GM10266 (cell line): ENCODE data around the gene MECP2.

Source experiments
- DNase-seq: peaks from one replicate; pipeline ENCODE4 v3.0.0; 2012; ENCODE audit errors: extremely low spot score
- TF ChIP-seq, protein P1 (sequence below): IDR thresholded peaks from 2 replicates; pipeline ENCODE4 v1.5.1; 2012; ENCODE audit warnings: mild to moderate bottlenecking, low read depth; ENCODE audit not compliant: control insufficient read depth, insufficient read depth; ENCODE audit errors: missing control alignments

Gene MECP2

DNA sequence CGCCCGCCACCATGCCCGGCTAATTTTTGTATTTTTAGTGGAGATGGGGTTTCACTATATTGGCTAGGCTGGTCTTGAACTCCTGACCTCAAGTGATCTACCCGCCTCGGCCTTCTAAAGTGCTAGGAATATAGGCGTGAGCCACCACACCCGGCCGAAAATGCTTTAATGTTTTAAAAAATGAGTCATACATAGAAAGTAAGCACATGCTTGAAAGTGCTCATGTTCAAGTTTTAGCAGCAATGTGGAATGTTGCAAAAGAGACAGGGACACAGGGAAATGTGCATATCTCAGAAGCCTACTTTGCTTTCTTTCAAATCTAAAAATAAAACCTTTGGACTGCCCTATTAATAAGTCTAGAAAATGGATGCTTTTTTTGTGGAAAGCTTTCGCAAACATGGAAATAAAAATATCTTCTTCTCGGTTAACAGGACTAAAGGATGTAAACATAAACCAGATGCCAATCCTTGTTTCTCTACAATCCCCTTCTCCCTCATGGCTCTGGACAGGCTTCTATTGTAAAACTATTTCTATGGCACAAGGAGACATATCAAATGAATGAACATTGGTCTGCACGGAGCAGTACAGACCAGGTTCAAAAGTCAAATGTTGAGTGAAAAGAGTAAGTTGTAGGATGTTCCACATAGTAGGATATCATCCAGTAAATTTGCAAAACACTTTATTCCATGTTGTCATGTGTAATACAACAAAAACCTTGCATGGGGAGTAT lies 15.0 kb downstream of the MECP2 start:
- DNase-seq, result no peak
- TF ChIP-seq, protein P1, sequence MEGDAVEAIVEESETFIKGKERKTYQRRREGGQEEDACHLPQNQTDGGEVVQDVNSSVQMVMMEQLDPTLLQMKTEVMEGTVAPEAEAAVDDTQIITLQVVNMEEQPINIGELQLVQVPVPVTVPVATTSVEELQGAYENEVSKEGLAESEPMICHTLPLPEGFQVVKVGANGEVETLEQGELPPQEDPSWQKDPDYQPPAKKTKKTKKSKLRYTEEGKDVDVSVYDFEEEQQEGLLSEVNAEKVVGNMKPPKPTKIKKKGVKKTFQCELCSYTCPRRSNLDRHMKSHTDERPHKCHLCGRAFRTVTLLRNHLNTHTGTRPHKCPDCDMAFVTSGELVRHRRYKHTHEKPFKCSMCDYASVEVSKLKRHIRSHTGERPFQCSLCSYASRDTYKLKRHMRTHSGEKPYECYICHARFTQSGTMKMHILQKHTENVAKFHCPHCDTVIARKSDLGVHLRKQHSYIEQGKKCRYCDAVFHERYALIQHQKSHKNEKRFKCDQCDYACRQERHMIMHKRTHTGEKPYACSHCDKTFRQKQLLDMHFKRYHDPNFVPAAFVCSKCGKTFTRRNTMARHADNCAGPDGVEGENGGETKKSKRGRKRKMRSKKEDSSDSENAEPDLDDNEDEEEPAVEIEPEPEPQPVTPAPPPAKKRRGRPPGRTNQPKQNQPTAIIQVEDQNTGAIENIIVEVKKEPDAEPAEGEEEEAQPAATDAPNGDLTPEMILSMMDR, result no peak

DNA sequence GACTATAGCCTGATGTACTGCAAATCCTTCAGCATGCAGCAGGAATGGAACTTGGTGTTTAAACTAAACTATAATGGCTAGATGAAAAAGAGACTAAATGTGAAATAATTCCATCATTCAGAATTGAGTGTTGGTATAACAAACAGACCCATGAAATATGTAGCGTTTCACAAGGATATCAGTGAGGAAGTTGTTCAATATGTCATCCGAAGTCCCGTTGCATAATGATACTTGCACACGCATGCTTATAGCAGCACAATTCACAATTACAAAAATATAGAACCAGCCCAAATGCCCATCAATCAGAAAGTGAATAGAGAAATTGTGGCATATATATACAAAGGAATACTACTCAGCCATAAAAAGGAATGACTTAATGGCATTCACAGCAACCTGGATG lies 20.4 kb downstream of the MECP2 start:
- DNase-seq, result no peak
- TF ChIP-seq, protein P1, result no peak

DNA sequence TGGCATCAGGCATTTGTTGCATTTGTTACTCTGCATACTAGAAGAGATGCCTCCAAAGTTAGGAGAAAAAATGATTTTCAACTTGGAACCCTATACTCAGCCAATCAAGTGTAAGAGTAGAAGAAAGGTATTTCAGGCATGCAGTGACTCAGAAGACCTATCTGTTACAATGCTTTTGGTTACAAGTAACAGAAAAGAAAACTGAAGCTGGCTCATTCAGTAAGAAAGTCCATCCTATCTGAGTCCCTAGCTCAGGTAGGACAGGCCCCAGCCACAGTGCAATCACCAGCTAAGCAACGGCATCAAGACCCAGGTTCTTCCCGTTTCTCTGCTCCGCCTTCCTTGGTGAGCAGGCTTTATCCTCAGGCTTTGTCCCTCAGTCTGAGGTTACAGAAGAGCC lies 23.3 kb downstream of the MECP2 start:
- TF ChIP-seq, protein P1, result no peak
- DNase-seq, result no peak

DNA sequence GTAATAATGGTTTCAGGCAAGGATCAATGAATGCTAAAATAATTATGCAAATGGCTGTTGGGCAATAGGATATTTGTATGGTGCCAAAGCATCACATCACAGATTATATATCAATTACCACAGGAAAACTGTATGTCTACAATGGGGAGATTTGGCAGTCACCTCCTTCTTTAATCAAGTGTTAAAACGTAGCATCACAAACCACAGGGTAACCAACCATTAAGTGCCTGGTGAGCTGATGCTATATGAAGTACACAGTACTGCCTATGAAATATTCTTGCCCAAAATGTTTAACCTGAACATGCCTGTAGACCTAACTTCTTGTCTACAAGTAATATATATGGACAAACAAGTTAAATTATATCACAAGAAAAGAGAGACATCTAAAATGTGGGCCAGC lies 25.3 kb downstream of the MECP2 start:
- TF ChIP-seq, protein P1, result no peak
- DNase-seq, result no peak

DNA sequence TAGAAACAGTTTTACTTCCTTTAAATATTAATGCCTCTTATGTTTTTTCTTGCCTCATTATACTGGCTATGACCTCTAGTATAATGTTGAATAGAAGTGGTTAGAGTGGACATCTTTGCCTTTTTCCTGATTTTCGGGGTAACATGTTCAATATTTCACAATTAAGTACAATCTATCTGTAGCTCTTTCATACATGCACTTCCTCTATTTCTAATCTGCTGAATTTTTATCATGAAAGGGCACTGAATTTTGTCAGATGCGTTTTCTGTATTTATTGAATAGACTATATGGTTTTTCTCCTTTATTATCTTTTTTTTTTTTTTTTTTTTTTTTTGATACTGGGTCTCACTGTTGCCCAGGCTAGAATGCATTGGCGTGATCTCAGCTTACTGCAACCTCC lies 29.0 kb downstream of the MECP2 start:
- TF ChIP-seq, protein P1, result no peak
- DNase-seq, result no peak

DNA sequence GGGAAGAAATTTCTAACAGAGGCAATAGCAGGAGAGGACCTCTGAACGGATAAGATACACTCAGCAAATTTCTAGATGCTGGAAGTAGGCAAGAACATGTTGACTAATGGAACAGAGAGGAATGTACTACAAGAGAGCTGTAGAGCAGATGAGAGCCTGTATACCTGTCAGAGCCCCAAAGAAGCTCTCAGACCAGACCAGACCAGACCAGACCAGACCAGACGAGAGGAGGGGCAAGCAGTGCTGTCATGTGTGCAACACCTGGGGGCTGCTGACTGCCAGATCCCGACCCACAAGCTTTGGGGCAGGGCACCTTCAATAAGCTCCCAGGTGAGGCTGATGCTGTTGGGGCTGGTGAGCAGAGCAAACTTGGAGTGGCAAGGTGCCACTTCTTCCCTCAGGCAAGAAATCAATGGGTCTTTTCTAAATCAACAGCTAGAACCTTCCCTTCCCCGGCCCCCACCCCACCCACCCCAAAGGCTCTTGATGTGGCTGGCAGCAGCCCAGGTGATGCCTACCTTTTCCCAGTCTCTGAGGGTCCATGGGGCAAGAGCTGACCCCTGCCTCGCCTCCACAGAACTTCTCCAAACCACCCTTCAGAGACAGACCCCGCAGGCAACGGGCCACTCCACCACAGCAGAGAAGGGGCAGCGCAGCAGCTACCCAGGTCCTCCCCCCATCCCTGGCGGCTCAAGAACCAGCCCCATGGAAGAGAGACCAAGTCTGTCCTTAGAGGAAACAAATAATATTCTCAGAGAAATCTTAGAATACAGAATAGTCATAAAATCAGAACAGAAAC lies 32.7 kb downstream of the MECP2 start:
- DNase-seq, result no peak
- TF ChIP-seq, protein P1, result no peak

DNA sequence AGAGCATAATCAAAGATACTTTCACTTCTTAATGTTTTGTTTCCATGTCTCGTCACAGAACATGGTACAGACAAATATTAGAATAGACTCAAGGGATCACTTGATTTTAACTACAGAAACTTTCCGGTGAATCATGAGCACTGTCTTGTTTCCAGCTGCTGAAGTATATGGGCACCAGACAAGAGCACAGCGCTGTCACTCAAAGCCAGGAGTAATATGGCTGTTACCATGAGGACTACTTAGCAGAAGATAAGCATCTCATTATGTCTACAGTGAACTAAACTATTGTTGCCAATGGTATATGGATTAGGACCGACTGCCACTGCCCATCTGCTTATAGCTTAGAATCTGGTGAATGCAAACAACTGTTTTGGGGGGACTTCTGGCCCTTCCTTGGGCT lies 34.3 kb downstream of the MECP2 start:
- TF ChIP-seq, protein P1, result no peak
- no peak for DNase-seq
